Upper lobe of left lung (tissue), 4 donors: ENCODE results near the gene ABCC12.

Source experiments
- CTCF ChIP-seq, 6 experiments: fragments of 450-650 bp in 4 of 6; fragments of 200-600 bp in 2 of 6; sonication (generic) in 2 of 6; IDR thresholded peaks; one replicate each; pipeline ENCODE4 v1.5.1; 2016 to 2019; ENCODE audit warnings: antibody characterized with exemption in 6 of 6
- EP300 ChIP-seq, 4 donors: sonication (generic); formaldehyde crosslinking; IDR thresholded peaks; one replicate each; pipeline ENCODE4 v1.5.1; 2017; ENCODE audit warnings: antibody characterized with exemption in 4 of 4, control low read depth in 2 of 4
- POLR2A ChIP-seq, 4 donors: fragments of 450-650 bp; IDR thresholded peaks; one replicate each; pipeline ENCODE4 v1.5.1; 2016 to 2017; ENCODE audit warnings: antibody characterized with exemption in 4 of 4, mild to moderate bottlenecking in 2 of 4
- POLR2AphosphoS5 ChIP-seq, 2 donors: sonication (generic); formaldehyde crosslinking; IDR thresholded peaks; one replicate each; pipeline ENCODE4 v1.5.1; 2017; ENCODE audit warnings: antibody characterized with exemption in 2 of 2

GRCh38 chr16:48114410-48114809 is 41.4 kb downstream of the ABCC12 start:
- TF ChIP-seq POLR2A (IDR thresholded peaks at IDR 0.05) (no peak), CTCF (IDR thresholded peaks at IDR 0.05) (no peak), POLR2AphosphoS5 (IDR thresholded peaks at IDR 0.05) (no peak), EP300 (IDR thresholded peaks at IDR 0.05) (no peak)
